Kidney epithelial cell (primary cell): ENCODE data around the gene CD81. TPM values are rescaled to one million over a fixed set of nuclear protein-coding genes. Genes with fewer than 3 reads are reported as not detected.

Source experiments
- DNase-seq: peaks from one replicate; pipeline ENCODE4 v3.0.0-alpha.2; 2010; ENCODE audit warnings: low read depth
- H3K27me3 ChIP-seq: 2 replicates; pipeline ENCODE4 v1.6.0; 2011; ENCODE audit warnings: low read length; ENCODE audit not compliant: control insufficient read depth, insufficient read depth
- H3K36me3 ChIP-seq: 2 replicates; pipeline ENCODE4 v1.5.1; 2011; ENCODE audit warnings: low read length; ENCODE audit not compliant: control insufficient read depth, insufficient read depth
- H3K4me3 ChIP-seq: 2 replicates; pipeline ENCODE4 v1.5.1; 2011; ENCODE audit warnings: low read depth, mild to moderate bottlenecking, control low read depth, low read length
- CTCF ChIP-seq: IDR thresholded peaks from 2 replicates; pipeline ENCODE4 v1.5.1; 2011; ENCODE audit warnings: mild to moderate bottlenecking, moderate library complexity, low read length, control low read depth, inconsistent platforms; ENCODE audit not compliant: insufficient read depth, poor library complexity, severe bottlenecking
- total RNA-seq: library from RNA; depleted of rRNA; stranded (reverse); fragments of >200 nt; gene quantifications from 2 replicates; pipeline ENCODE4 v1.2.3, GENCODE V29; 2015

Gene CD81
- total RNA-seq, 1 donor from 2014 or later, result 216 TPM

GRCh38 chr11:2365571-2366210 is 11.4 kb upstream of the CD81 start:
- Histone ChIP-seq H3K36me3 (no peaks in the 10 kb centered on the region), H3K4me3 (no peak overlapping the region), H3K27me3 (no peaks in the 10 kb centered on the region)
- TF ChIP-seq CTCF, result no peak
- DNase-seq, result no peak

- H3K36me3 ChIP-seq, result no peaks in the 10 kb centered on the region
- H3K27me3 ChIP-seq, result no peaks in the 10 kb centered on the region
- DNase-seq, result no peak
- no peak for TF ChIP-seq CTCF
- no peak overlapping the region for H3K4me3 ChIP-seq
Measured at GRCh38 chr11:2366276-2366675, 10.8 kb upstream of the CD81 start.

- TF ChIP-seq CTCF, result no peak
- Histone ChIP-seq H3K36me3 (no peaks in the 10 kb centered on the region), H3K27me3 (no peaks in the 10 kb centered on the region), H3K4me3 (no peak overlapping the region)
- DNase-seq, result no peak
Measured at GRCh38 chr11:2366733-2367132, 10.4 kb upstream of the CD81 start.

- DNase-seq, result no peak
- no peaks in the 10 kb centered on the region for H3K27me3 ChIP-seq
- no peak overlapping the region for H3K4me3 ChIP-seq
- TF ChIP-seq CTCF, result no peak
- H3K36me3 ChIP-seq, result no peaks in the 10 kb centered on the region
Measured at GRCh38 chr11:2367266-2368160, 9.6 kb upstream of the CD81 start.

GRCh38 chr11:2368178-2368850 is 8.8 kb upstream of the CD81 start:
- TF ChIP-seq CTCF, result no peak
- no peaks in the 10 kb centered on the region for H3K36me3 ChIP-seq
- no peak for DNase-seq
- H3K27me3 ChIP-seq, result no peaks in the 10 kb centered on the region
- no peak overlapping the region for H3K4me3 ChIP-seq
